SK-N-SH (cell line): ENCODE data around the gene FAM110A. TPM values are rescaled to one million over a fixed set of nuclear protein-coding genes. Genes with fewer than 3 reads are reported as not detected.

Experiments
- CTCF ChIA-PET: fragments of 300-600, 350-600 bp; formaldehyde crosslinking; extraction: SDS; loops from one replicate; lab custom pipeline; 2021; lab: Yijun Ruan, JAX
- POLR2A ChIA-PET: fragments of 350-600 bp; sonication (Branson Sonifier 250); formaldehyde crosslinking; extraction: SDS; loops from one replicate; lab custom pipeline; 2020; ENCODE audit warnings: antibody characterized with exemption, inconsistent platforms; lab: Yijun Ruan, JAX
- DNase-seq: peaks from one replicate; pipeline ENCODE4 v3.0.0; 2012
- H2AFZ ChIP-seq: fragments of 200-600 bp; sonication (generic); 2 replicates; pipeline ENCODE4 v1.8.1; 2016; ENCODE audit warnings: antibody characterized with exemption, mild to moderate bottlenecking, low read depth
- H3F3A ChIP-seq: fragments of 200-600 bp; sonication (generic); replicated peaks from 2 replicates; pipeline ENCODE3; 2016; ENCODE audit warnings: antibody characterized with exemption, mild to moderate bottlenecking; ENCODE audit not compliant: insufficient read depth
- H3K27ac ChIP-seq, 2 experiments: fragments of 200-500 bp in 1 of 2; fragments of 200-600 bp in 1 of 2; sonication (Bioruptor generic) in 1 of 2; sonication (generic), shearing (Covaris generic) in 1 of 2; 2 replicates each; pipeline versions ENCODE4 v1.5.1 to v1.6.1; 2014 to 2016; ENCODE audit warnings: low read depth in 2 of 2, inconsistent platforms in 1 of 2, low read length in 1 of 2, mild to moderate bottlenecking in 1 of 2, mixed read lengths in 1 of 2
- H3K27me3 ChIP-seq: fragments of 200-600 bp; sonication (generic), shearing (Covaris generic); 2 replicates; pipeline ENCODE4 v1.6.1; 2016; ENCODE audit warnings: mixed run types; ENCODE audit not compliant: insufficient read depth
- H3K36me3 ChIP-seq, 2 experiments: fragments of 200-500 bp in 1 of 2; fragments of 200-600 bp in 1 of 2; sonication (Bioruptor generic) in 1 of 2; sonication (generic) in 1 of 2; replicated peaks in 1 of 2; 2 replicates each; pipeline versions ENCODE3 to v1.5.1; 2014 to 2016; ENCODE audit warnings: low read length in 1 of 2, mild to moderate bottlenecking in 1 of 2; ENCODE audit not compliant: insufficient read depth in 2 of 2, control insufficient read depth in 1 of 2
- H3K4me1 ChIP-seq, 2 experiments: fragments of 200-500 bp in 1 of 2; fragments of 200-600 bp in 1 of 2; sonication (Bioruptor generic) in 1 of 2; sonication (generic), shearing (Covaris generic) in 1 of 2; 2 replicates each; pipeline versions ENCODE4 v1.5.1 to v1.6.1; 2014 to 2016; ENCODE audit warnings: low read depth in 1 of 2, low read length in 1 of 2, mixed run types in 1 of 2; ENCODE audit not compliant: insufficient read depth in 2 of 2, control insufficient read depth in 1 of 2
- H3K4me2 ChIP-seq: fragments of 200-600 bp; sonication (generic), shearing (Covaris generic); 2 replicates; pipeline ENCODE4 v1.6.1; 2017; ENCODE audit warnings: mixed run types
- H3K4me3 ChIP-seq, 2 experiments: fragments of 200-500 bp in 1 of 2; fragments of 200-600 bp in 1 of 2; sonication (Bioruptor generic) in 1 of 2; sonication (generic), shearing (Covaris generic) in 1 of 2; 2 replicates each; pipeline versions ENCODE4 v1.5.1 to v1.8.1; 2014 to 2016; ENCODE audit warnings: low read depth in 2 of 2, inconsistent platforms in 1 of 2, low read length in 1 of 2, mild to moderate bottlenecking in 1 of 2, mixed read lengths in 1 of 2, moderate library complexity in 1 of 2
- H3K79me2 ChIP-seq: fragments of 200-600 bp; sonication (generic); 2 replicates; pipeline ENCODE4 v1.8.1; 2017; ENCODE audit warnings: mild to moderate bottlenecking; ENCODE audit not compliant: insufficient read depth
- H3K9ac ChIP-seq: fragments of 200-600 bp; sonication (generic); 2 replicates; pipeline ENCODE4 v1.6.1; 2017; ENCODE audit warnings: mixed run types
- H3K9me2 ChIP-seq: fragments of 200-600 bp; sonication (generic); 2 replicates; pipeline ENCODE4 v1.6.1; 2017; ENCODE audit warnings: mixed run types
- H3K9me3 ChIP-seq: fragments of 200-600 bp; sonication (generic); 2 replicates; pipeline ENCODE4 v1.6.1; 2017; ENCODE audit warnings: mixed run types, mild to moderate bottlenecking, moderate library complexity
- H4K20me1 ChIP-seq: fragments of 200-600 bp; sonication (generic); 2 replicates; pipeline ENCODE4 v1.6.1; 2017; ENCODE audit warnings: mild to moderate bottlenecking, mixed run types; ENCODE audit not compliant: insufficient read depth
- CHD2 ChIP-seq: fragments of 150-350 bp; IDR thresholded peaks from 2 replicates; pipeline ENCODE4 v1.6.1; 2018; ENCODE audit warnings: low read length; ENCODE audit not compliant: partially characterized antibody
- CTCF ChIP-seq: fragments of 200-600 bp; sonication (generic); IDR thresholded peaks from 2 replicates; pipeline ENCODE4 v1.6.1; 2017; ENCODE audit warnings: antibody characterized with exemption, mild to moderate bottlenecking, moderate library complexity
- ELF1 ChIP-seq: IDR thresholded peaks from 2 replicates; pipeline ENCODE4 v1.4.0; 2012
- EP300 ChIP-seq, 2 experiments: IDR thresholded peaks; 2 replicates each; pipeline versions ENCODE4 v1.4.0 to v1.6.1; 2012; ENCODE audit warnings: borderline replicate concordance in 1 of 2, low read depth in 1 of 2, low read length in 1 of 2
- EZH2phosphoT487 ChIP-seq: fragments of 200-600 bp; sonication (generic); IDR thresholded peaks from 2 replicates; pipeline ENCODE4 v1.6.1; 2017; ENCODE audit warnings: low read depth, mixed run types, mild to moderate bottlenecking, antibody characterized with exemption, moderate library complexity, borderline replicate concordance
- FOSL2 ChIP-seq: IDR thresholded peaks from 2 replicates; pipeline ENCODE4 v1.4.0; 2012; ENCODE audit warnings: low read depth, mild to moderate bottlenecking, moderate library complexity, borderline replicate concordance
- FOXJ3 ChIP-seq: sonication (generic); formaldehyde crosslinking; IDR thresholded peaks from 2 replicates; pipeline ENCODE4 v1.5.1; 2020; ENCODE audit warnings: mild to moderate bottlenecking, missing genetic modification reagents
- MAX ChIP-seq: IDR thresholded peaks from 2 replicates; pipeline ENCODE4 v1.4.0; 2012; ENCODE audit warnings: low read depth
- MXI1 ChIP-seq: IDR thresholded peaks from 2 replicates; pipeline ENCODE4 v1.6.1; 2012; ENCODE audit warnings: mild to moderate bottlenecking, low read depth, low read length, improper control_type of control experiment
- NFIC ChIP-seq: IDR thresholded peaks from 2 replicates; pipeline ENCODE4 v1.4.0; 2012; ENCODE audit warnings: borderline replicate concordance
- NRF1 ChIP-seq: IDR thresholded peaks from 2 replicates; pipeline ENCODE4 v1.6.1; 2012; ENCODE audit warnings: low read depth, mild to moderate bottlenecking, low read length
- PBX3 ChIP-seq: IDR thresholded peaks from 2 replicates; pipeline ENCODE4; 2012
- RFX5 ChIP-seq: IDR thresholded peaks from 2 replicates; pipeline ENCODE4 v1.6.1; 2012; ENCODE audit warnings: mild to moderate bottlenecking, improper control_type of control experiment, low read length
- RXRA ChIP-seq: IDR thresholded peaks from 2 replicates; pipeline ENCODE4 v1.4.0; 2012; ENCODE audit warnings: low read depth, mild to moderate bottlenecking, borderline replicate concordance
- TAF1 ChIP-seq: IDR thresholded peaks from 2 replicates; pipeline ENCODE4 v1.6.1; 2012; ENCODE audit warnings: low read depth, mild to moderate bottlenecking, low read length, moderate library complexity, borderline replicate concordance
- USF1 ChIP-seq: IDR thresholded peaks from 2 replicates; pipeline ENCODE4 v1.4.0; 2012; ENCODE audit warnings: low read depth, borderline replicate concordance
- USF2 ChIP-seq: fragments of 150-350 bp; IDR thresholded peaks from 2 replicates; pipeline ENCODE4 v1.6.1; 2017; ENCODE audit warnings: antibody characterized with exemption, low read length, low read depth, borderline replicate concordance
- YY1 ChIP-seq: IDR thresholded peaks from 2 replicates; pipeline ENCODE4 v1.4.0; 2012; ENCODE audit warnings: low read depth, mild to moderate bottlenecking
- ZBTB33 ChIP-seq: IDR thresholded peaks from 2 replicates; pipeline ENCODE4 v1.4.0; 2012; ENCODE audit warnings: low read depth, borderline replicate concordance
- WGBS: methylation state at CpG from one replicate; pipeline ENCODE4 v1.1.6; 2017; ENCODE audit warnings: low lambda C conversion rate; 5-methylcytosine and 5-hydroxymethylcytosine counted together
- polyA plus RNA-seq, 3 experiments: library from polyadenylated mRNA; depleted of rRNA; stranded (reverse); fragments of >200 nt; gene quantifications; 2 replicates each; pipeline ENCODE4 v1.2.3, GENCODE V29; 2012

FAM110A gene
- polyA plus RNA-seq, 1 of the 3 experiments (the other 2 are of a cell fraction), result 3.8 TPM

GRCh38 chr20:796921-797320 is 36.6 kb upstream of the FAM110A start:
- POLR2A ChIA-PET, result no interaction called here
- CTCF ChIA-PET, result interaction anchor here (0.9 kb wide), 1 partner anchor 160 kb away, joined by 3 read pairs; no protein-coding TSS in a partner anchor

More at GRCh38 chr20:796921-797320, 36.6 kb upstream of the FAM110A start:
- TF ChIP-seq FOSL2, result no peak
- TF ChIP-seq EZH2phosphoT487, result no peak
- no peak for TF ChIP-seq RXRA
- TF ChIP-seq MAX, result no peak
- TF ChIP-seq MXI1, result no peak
- TF ChIP-seq PBX3, result no peak
- TF ChIP-seq USF1, result no peak
- TF ChIP-seq YY1, result no peak
- no peak for TF ChIP-seq FOXJ3
- no peak for TF ChIP-seq TAF1
- TF ChIP-seq USF2, result no peak
- no peak for TF ChIP-seq ZBTB33
- TF ChIP-seq RFX5, result no peak
- TF ChIP-seq ELF1, result no peak
- TF ChIP-seq NRF1, result no peak
- TF ChIP-seq CHD2, result no peak
- no peak for TF ChIP-seq NFIC
- no peak for TF ChIP-seq CTCF
- TF ChIP-seq EP300 (IDR thresholded peaks at IDR 0.05; ENCODE audit: borderline replicate concordance in 1 of 2, low read depth in 1 of 2, low read length in 1 of 2), result no peak
- no peaks in the 10 kb centered on the region for H3K79me2 ChIP-seq
- H3K4me2 ChIP-seq, result no peak overlapping the region
- DNase-seq, result no peak
- WGBS, result 12% methylated on average over 3 of the region's 3 CpGs
- H3K4me1 ChIP-seq, result no peaks in the 10 kb centered on the region
- H3K27me3 ChIP-seq, result peaks cover 6% of the 10 kb centered on the region; the same call in 1 of the 2 replicates
- no peaks in the 10 kb centered on the region for H3F3A ChIP-seq
- H4K20me1 ChIP-seq, result no peaks in the 10 kb centered on the region
- H3K9ac ChIP-seq, result no peak overlapping the region
- H3K27ac ChIP-seq, result no peak overlapping the region
- no peaks in the 10 kb centered on the region for H3K9me3 ChIP-seq
- H2AFZ ChIP-seq, result no peak overlapping the region
- no peaks in the 10 kb centered on the region for H3K36me3 ChIP-seq
- H3K4me3 ChIP-seq, result no peak overlapping the region
- no peaks in the 10 kb centered on the region for H3K9me2 ChIP-seq
